Neural cell (in vitro differentiated cells): ENCODE measurements around the gene GRM5. TPM values are rescaled to one million over a fixed set of nuclear protein-coding genes. Genes with fewer than 3 reads are reported as not detected.

Experiments
- H2AFZ ChIP-seq: fragments of 200-600, 300-800 bp; sonication (generic), shearing (Covaris generic); 2 replicates; pipeline ENCODE4 v1.6.0; 2014; ENCODE audit warnings: low read depth, mild to moderate bottlenecking, antibody characterized with exemption, low read length, moderate library complexity
- H3F3A ChIP-seq: fragments of 200-600 bp; shearing (Covaris generic); 2 replicates; pipeline ENCODE4 v1.6.1; 2016; ENCODE audit warnings: mild to moderate bottlenecking, moderate library complexity, mixed read lengths, antibody characterized with exemption, low read length; ENCODE audit not compliant: insufficient read depth, poor library complexity, severe bottlenecking
- H3K27ac ChIP-seq: fragments of 200-600, 300-800 bp; sonication (generic), shearing (Covaris generic); 2 replicates; pipeline ENCODE4 v1.5.1; 2014; ENCODE audit warnings: mild to moderate bottlenecking, low read length, moderate library complexity
- H3K27me3 ChIP-seq: fragments of 300-800, 200-600 bp; sonication (generic), shearing (Covaris generic); 2 replicates; pipeline ENCODE4 v1.6.0; 2014; ENCODE audit warnings: mild to moderate bottlenecking, low read depth, low read length, moderate library complexity; ENCODE audit not compliant: insufficient read depth
- H3K36me3 ChIP-seq: fragments of 300-800, 200-600 bp; sonication (generic), shearing (Covaris generic); 2 replicates; pipeline ENCODE4 v1.5.1; 2014; ENCODE audit warnings: mild to moderate bottlenecking, antibody characterized with exemption, low read length, moderate library complexity; ENCODE audit not compliant: insufficient read depth
- H3K4me2 ChIP-seq: fragments of 300-800, 200-600 bp; sonication (generic), shearing (Covaris generic); 2 replicates; pipeline ENCODE4 v1.6.0; 2014; ENCODE audit warnings: mild to moderate bottlenecking, low read length
- H3K4me3 ChIP-seq: fragments of 300-800, 200-600 bp; sonication (generic), shearing (Covaris generic); 2 replicates; pipeline ENCODE4 v1.5.1; 2014; ENCODE audit warnings: mild to moderate bottlenecking, low read length, moderate library complexity
- H3K79me2 ChIP-seq: fragments of 200-600 bp; shearing (Covaris generic); replicated peaks from 2 replicates; pipeline ENCODE4 v1.6.0; 2014; ENCODE audit warnings: mild to moderate bottlenecking, low read length, moderate library complexity; ENCODE audit not compliant: insufficient read depth
- H3K9ac ChIP-seq: fragments of 300-800, 200-600 bp; sonication (generic), shearing (Covaris generic); 2 replicates; pipeline ENCODE4 v1.6.1; 2016; ENCODE audit warnings: mild to moderate bottlenecking, low read length, mixed read lengths
- H3K9me2 ChIP-seq: fragments of 200-600 bp; shearing (Covaris generic); 2 replicates; pipeline ENCODE4 v1.6.1; 2016; ENCODE audit warnings: mild to moderate bottlenecking, low read length, mixed read lengths; ENCODE audit not compliant: insufficient read depth
- H3K9me3 ChIP-seq: fragments of 200-600, 300-800 bp; sonication (generic), shearing (Covaris generic); 2 replicates; pipeline ENCODE4 v1.6.1; 2016; ENCODE audit warnings: mild to moderate bottlenecking, mixed run types, low read length, moderate library complexity, mixed read lengths
- H4K20me1 ChIP-seq: fragments of 200-600 bp; shearing (Covaris generic); 2 replicates; pipeline ENCODE4 v1.6.1; 2016; ENCODE audit warnings: mild to moderate bottlenecking, mixed run types; ENCODE audit not compliant: insufficient read depth
- EP300 ChIP-seq: fragments of 450-650 bp; conservative IDR thresholded peaks from 2 replicates; pipeline ENCODE4 v1.6.1; 2014; ENCODE audit warnings: antibody characterized with exemption, mild to moderate bottlenecking, moderate library complexity; ENCODE audit not compliant: poor library complexity, severe bottlenecking
- EZH2 ChIP-seq: fragments of 200-600, 300-800 bp; shearing (Covaris generic), sonication (generic); IDR thresholded peaks from 2 replicates; pipeline ENCODE4 v1.6.1; 2014; ENCODE audit warnings: antibody characterized with exemption, low read length, borderline replicate concordance, mild to moderate bottlenecking; ENCODE audit not compliant: insufficient read depth, poor library complexity, severe bottlenecking
- MXI1 ChIP-seq: fragments of 450-650 bp; conservative IDR thresholded peaks from 2 replicates; pipeline ENCODE4 v1.6.1; 2014; ENCODE audit warnings: antibody characterized with exemption, mild to moderate bottlenecking; ENCODE audit not compliant: poor library complexity, severe bottlenecking
- POLR2AphosphoS5 ChIP-seq: IDR thresholded peaks from 2 replicates; pipeline ENCODE4 v1.6.1; 2012
- RAD21 ChIP-seq: fragments of 450-650 bp; conservative IDR thresholded peaks from 2 replicates; pipeline ENCODE4 v1.6.1; 2014; ENCODE audit warnings: antibody characterized with exemption, mild to moderate bottlenecking, moderate library complexity
- SMC3 ChIP-seq: fragments of 450-650 bp; conservative IDR thresholded peaks from 2 replicates; pipeline ENCODE4 v1.6.1; 2014; ENCODE audit warnings: antibody characterized with exemption, mild to moderate bottlenecking, moderate library complexity; ENCODE audit not compliant: poor library complexity
- TAF1 ChIP-seq: IDR thresholded peaks from 2 replicates; pipeline ENCODE4 v1.6.1; 2012; ENCODE audit warnings: low read depth
- polyA plus RNA-seq: library from polyadenylated mRNA; depleted of rRNA; stranded (reverse); fragments of >200 nt; gene quantifications from 2 replicates; pipeline ENCODE4 v1.2.3, GENCODE V29; 2014
- TF ChIP-seq, protein P1 (sequence below): fragments of 450-650 bp; IDR thresholded peaks from 2 replicates; pipeline ENCODE4 v1.5.1; 2014; ENCODE audit warnings: antibody characterized with exemption, mild to moderate bottlenecking, moderate library complexity; ENCODE audit not compliant: poor library complexity, severe bottlenecking
- TF ChIP-seq, protein P2 (sequence below): IDR thresholded peaks from 2 replicates; pipeline ENCODE4 v1.6.1; 2012; ENCODE audit warnings: borderline replicate concordance

GRM5 gene
- polyA plus RNA-seq, 1 donor from 2014 or later = 11.8 TPM

DNA sequence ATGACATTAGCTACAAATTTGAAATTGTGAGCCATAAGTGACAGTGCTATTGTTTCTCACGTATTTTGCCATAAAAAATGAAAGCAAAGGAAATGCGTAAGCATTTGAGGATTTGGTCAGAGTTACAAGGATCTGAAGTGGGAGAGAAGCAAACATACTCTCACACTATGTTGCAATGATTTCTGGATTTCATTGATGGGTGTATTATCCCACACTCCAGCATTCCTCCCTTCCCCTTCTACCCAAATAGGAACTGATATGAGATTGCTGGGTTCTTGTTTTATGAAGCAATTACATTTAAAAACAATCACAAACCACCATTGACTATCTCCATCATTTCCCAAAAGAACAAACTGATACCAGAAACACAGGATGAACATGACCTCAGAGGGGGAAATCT, 414.2 kb downstream of the GRM5 start:
- no peaks in the 10 kb centered on the region for H4K20me1 ChIP-seq
- no peak overlapping the region for H3K9ac ChIP-seq
- no peak overlapping the region for H3K27ac ChIP-seq
- H2AFZ ChIP-seq = no peak overlapping the region
- no peak for TF ChIP-seq EP300
- TF ChIP-seq, protein P1, sequence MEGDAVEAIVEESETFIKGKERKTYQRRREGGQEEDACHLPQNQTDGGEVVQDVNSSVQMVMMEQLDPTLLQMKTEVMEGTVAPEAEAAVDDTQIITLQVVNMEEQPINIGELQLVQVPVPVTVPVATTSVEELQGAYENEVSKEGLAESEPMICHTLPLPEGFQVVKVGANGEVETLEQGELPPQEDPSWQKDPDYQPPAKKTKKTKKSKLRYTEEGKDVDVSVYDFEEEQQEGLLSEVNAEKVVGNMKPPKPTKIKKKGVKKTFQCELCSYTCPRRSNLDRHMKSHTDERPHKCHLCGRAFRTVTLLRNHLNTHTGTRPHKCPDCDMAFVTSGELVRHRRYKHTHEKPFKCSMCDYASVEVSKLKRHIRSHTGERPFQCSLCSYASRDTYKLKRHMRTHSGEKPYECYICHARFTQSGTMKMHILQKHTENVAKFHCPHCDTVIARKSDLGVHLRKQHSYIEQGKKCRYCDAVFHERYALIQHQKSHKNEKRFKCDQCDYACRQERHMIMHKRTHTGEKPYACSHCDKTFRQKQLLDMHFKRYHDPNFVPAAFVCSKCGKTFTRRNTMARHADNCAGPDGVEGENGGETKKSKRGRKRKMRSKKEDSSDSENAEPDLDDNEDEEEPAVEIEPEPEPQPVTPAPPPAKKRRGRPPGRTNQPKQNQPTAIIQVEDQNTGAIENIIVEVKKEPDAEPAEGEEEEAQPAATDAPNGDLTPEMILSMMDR = no peak
- TF ChIP-seq, protein P2, sequence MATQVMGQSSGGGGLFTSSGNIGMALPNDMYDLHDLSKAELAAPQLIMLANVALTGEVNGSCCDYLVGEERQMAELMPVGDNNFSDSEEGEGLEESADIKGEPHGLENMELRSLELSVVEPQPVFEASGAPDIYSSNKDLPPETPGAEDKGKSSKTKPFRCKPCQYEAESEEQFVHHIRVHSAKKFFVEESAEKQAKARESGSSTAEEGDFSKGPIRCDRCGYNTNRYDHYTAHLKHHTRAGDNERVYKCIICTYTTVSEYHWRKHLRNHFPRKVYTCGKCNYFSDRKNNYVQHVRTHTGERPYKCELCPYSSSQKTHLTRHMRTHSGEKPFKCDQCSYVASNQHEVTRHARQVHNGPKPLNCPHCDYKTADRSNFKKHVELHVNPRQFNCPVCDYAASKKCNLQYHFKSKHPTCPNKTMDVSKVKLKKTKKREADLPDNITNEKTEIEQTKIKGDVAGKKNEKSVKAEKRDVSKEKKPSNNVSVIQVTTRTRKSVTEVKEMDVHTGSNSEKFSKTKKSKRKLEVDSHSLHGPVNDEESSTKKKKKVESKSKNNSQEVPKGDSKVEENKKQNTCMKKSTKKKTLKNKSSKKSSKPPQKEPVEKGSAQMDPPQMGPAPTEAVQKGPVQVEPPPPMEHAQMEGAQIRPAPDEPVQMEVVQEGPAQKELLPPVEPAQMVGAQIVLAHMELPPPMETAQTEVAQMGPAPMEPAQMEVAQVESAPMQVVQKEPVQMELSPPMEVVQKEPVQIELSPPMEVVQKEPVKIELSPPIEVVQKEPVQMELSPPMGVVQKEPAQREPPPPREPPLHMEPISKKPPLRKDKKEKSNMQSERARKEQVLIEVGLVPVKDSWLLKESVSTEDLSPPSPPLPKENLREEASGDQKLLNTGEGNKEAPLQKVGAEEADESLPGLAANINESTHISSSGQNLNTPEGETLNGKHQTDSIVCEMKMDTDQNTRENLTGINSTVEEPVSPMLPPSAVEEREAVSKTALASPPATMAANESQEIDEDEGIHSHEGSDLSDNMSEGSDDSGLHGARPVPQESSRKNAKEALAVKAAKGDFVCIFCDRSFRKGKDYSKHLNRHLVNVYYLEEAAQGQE = no peak
- TF ChIP-seq RAD21 = no peak
- TF ChIP-seq POLR2AphosphoS5 = no peak
- no peak for TF ChIP-seq MXI1
- TF ChIP-seq EZH2 = no peak
- no peak for TF ChIP-seq TAF1
- no peak for TF ChIP-seq SMC3
- no peak overlapping the region for H3K4me2 ChIP-seq
- peaks cover 4% of the 10 kb centered on the region for H3K9me2 ChIP-seq
- no peaks in the 10 kb centered on the region for H3K79me2 ChIP-seq
- H3K9me3 ChIP-seq = no peaks in the 10 kb centered on the region
- H3K27me3 ChIP-seq = no peaks in the 10 kb centered on the region
- H3F3A ChIP-seq = no peaks in the 10 kb centered on the region
- no peak overlapping the region for H3K4me3 ChIP-seq
- no peaks in the 10 kb centered on the region for H3K36me3 ChIP-seq

GRCh38 chr11:88644724-88645123, 421.1 kb downstream of the GRM5 start:
- Histone ChIP-seq H3K9me3 (no peaks in the 10 kb centered on the region), H3K4me3 (no peak overlapping the region), H3K4me2 (no peak overlapping the region), H3K9ac (no peak overlapping the region), H3K27me3 (no peaks in the 10 kb centered on the region), H4K20me1 (no peaks in the 10 kb centered on the region), H3K79me2 (no peaks in the 10 kb centered on the region), H3K9me2 (no peaks in the 10 kb centered on the region), H2AFZ (no peak overlapping the region), H3K36me3 (no peaks in the 10 kb centered on the region), H3F3A (no peaks in the 10 kb centered on the region), H3K27ac (no peak overlapping the region)
- TF ChIP-seq, protein P1 = no peak
- TF ChIP-seq RAD21 (no peak), EP300 (no peak)
- TF ChIP-seq, protein P2 = no peak
